ENCODE measurements around the gene TBCC. TPM values are rescaled to one million over a fixed set of nuclear protein-coding genes. Genes with fewer than 3 reads are reported as not detected.

Gene TBCC
- total RNA-seq, 2 donors from 2014 or later, result 26.4 to 33.8 TPM

- no peaks in the 10 kb centered on the region for H3K4me1 ChIP-seq (ENCODE audit: control insufficient read depth in 1 of 2, low read depth in 2 of 2)
- no peak for DNase-seq (ENCODE audit: low spot score)
- H3K36me3 ChIP-seq, result peaks cover 2% of the 10 kb centered on the region
- no peak for TF ChIP-seq CTCF (IDR thresholded peaks at IDR 0.05)
- no peak for ATAC-seq (ENCODE audit: insufficient number of reproducible peaks, low FRiP score, low read depth)
- H3K9me3 ChIP-seq, result no peaks in the 10 kb centered on the region
- no peak overlapping the region for H3K4me3 ChIP-seq
- H3K27ac ChIP-seq, result no peak overlapping the region
- H3K27me3 ChIP-seq (replicated peaks; ENCODE audit: insufficient read depth), result no peaks in the 10 kb centered on the region
Measured at GRCh38 chr6:42762426-42762859, 16.5 kb upstream of the TBCC start.

- no peak for ATAC-seq (ENCODE audit: insufficient number of reproducible peaks, low FRiP score, low read depth)
- Histone ChIP-seq H3K36me3 (peaks cover 2% of the 10 kb centered on the region), H3K4me1 (ENCODE audit: control insufficient read depth in 1 of 2, low read depth in 2 of 2) (no peaks in the 10 kb centered on the region), H3K27me3 (replicated peaks; ENCODE audit: insufficient read depth) (no peaks in the 10 kb centered on the region), H3K27ac (no peak overlapping the region), H3K9me3 (no peaks in the 10 kb centered on the region), H3K4me3 (no peak overlapping the region)
- TF ChIP-seq CTCF (IDR thresholded peaks at IDR 0.05), result no peak
- no peak for DNase-seq (ENCODE audit: low spot score)
Measured at GRCh38 chr6:42761287-42762067, 15.6 kb upstream of the TBCC start.

GRCh38 chr6:42758756-42759430 is 13.0 kb upstream of the TBCC start:
- no peak overlapping the region for H3K4me3 ChIP-seq
- no peaks in the 10 kb centered on the region for H3K27me3 ChIP-seq (replicated peaks; ENCODE audit: insufficient read depth)
- no peaks in the 10 kb centered on the region for H3K9me3 ChIP-seq
- DNase-seq (ENCODE audit: low spot score) (no peak), ATAC-seq (ENCODE audit: insufficient number of reproducible peaks, low FRiP score, low read depth) (no peak)
- H3K27ac ChIP-seq, result no peak overlapping the region
- no peak for TF ChIP-seq CTCF (IDR thresholded peaks at IDR 0.05)
- H3K36me3 ChIP-seq, result peaks cover 2% of the 10 kb centered on the region
- no peaks in the 10 kb centered on the region for H3K4me1 ChIP-seq (ENCODE audit: control insufficient read depth in 1 of 2, low read depth in 2 of 2)

- no peak overlapping the region for H3K4me3 ChIP-seq
- H3K4me1 ChIP-seq (ENCODE audit: control insufficient read depth in 1 of 2, low read depth in 2 of 2), result no peaks in the 10 kb centered on the region
- DNase-seq (ENCODE audit: low spot score) (no peak), ATAC-seq (ENCODE audit: insufficient number of reproducible peaks, low FRiP score, low read depth) (no peak)
- no peaks in the 10 kb centered on the region for H3K27me3 ChIP-seq (replicated peaks; ENCODE audit: insufficient read depth)
- H3K27ac ChIP-seq, result no peak overlapping the region
- no peak for TF ChIP-seq CTCF (IDR thresholded peaks at IDR 0.05)
- no peaks in the 10 kb centered on the region for H3K36me3 ChIP-seq
- no peaks in the 10 kb centered on the region for H3K9me3 ChIP-seq
Measured at GRCh38 chr6:42756722-42757121, 10.8 kb upstream of the TBCC start.

- no peaks in the 10 kb centered on the region for H3K9me3 ChIP-seq
- H3K27ac ChIP-seq, result no peak overlapping the region
- DNase-seq (ENCODE audit: low spot score) (no peak), ATAC-seq (ENCODE audit: insufficient number of reproducible peaks, low FRiP score, low read depth) (no peak)
- H3K36me3 ChIP-seq, result no peaks in the 10 kb centered on the region
- H3K4me1 ChIP-seq (ENCODE audit: control insufficient read depth in 1 of 2, low read depth in 2 of 2), result no peaks in the 10 kb centered on the region
- no peak overlapping the region for H3K4me3 ChIP-seq
- no peaks in the 10 kb centered on the region for H3K27me3 ChIP-seq (replicated peaks; ENCODE audit: insufficient read depth)
- no peak for TF ChIP-seq CTCF (IDR thresholded peaks at IDR 0.05)
Measured at GRCh38 chr6:42754759-42755158, 8.9 kb upstream of the TBCC start.
